Heart left ventricle (tissue), 16 donors: ENCODE data around the gene DUSP12. TPM values are rescaled to one million over a fixed set of nuclear protein-coding genes. Genes with fewer than 3 reads are reported as not detected.

Source experiments
- ATAC-seq, 4 donors: fragments of 200-7000 bp; cut with Tn5 transposase; one replicate each; pipeline ENCODE4 v1.9.1; 2020 to 2022; ENCODE audit warnings: moderate library complexity in 4 of 4, mild to moderate bottlenecking in 3 of 4, moderate number of reproducible peaks in 1 of 4
- DNase-seq, 5 donors: peaks; one replicate each; pipeline ENCODE4 v3.0.0-alpha.2; 2020
- H3K27ac ChIP-seq, 12 donors: fragments of 200-600 bp; sonication (generic) in 4 of 12; one replicate each; pipeline versions ENCODE4 v1.5.0 to v1.8.0; 2016 to 2022; ENCODE audit warnings: mild to moderate bottlenecking in 2 of 12
- H3K27me3 ChIP-seq, 9 donors: fragments of 200-600 bp; sonication (generic) in 2 of 9; one replicate each; pipeline versions ENCODE4 v1.5.1 to v1.8.0; 2016 to 2022; ENCODE audit warnings: mild to moderate bottlenecking in 3 of 9
- H3K36me3 ChIP-seq, 9 donors: fragments of 200-600 bp; sonication (generic) in 2 of 9; one replicate each; pipeline versions ENCODE4 v1.5.0 to v1.8.0; 2018 to 2022; ENCODE audit warnings: mild to moderate bottlenecking in 2 of 9
- H3K4me1 ChIP-seq, 12 donors: fragments of 200-600 bp; sonication (generic) in 4 of 12; one replicate each; pipeline versions ENCODE4 v1.5.0 to v1.8.0; 2016 to 2022; ENCODE audit warnings: mild to moderate bottlenecking in 3 of 12
- H3K4me3 ChIP-seq, 12 donors: fragments of 200-600 bp; sonication (generic) in 4 of 12; one replicate each; pipeline versions ENCODE4 v1.5.0 to v1.8.0; 2017 to 2022; ENCODE audit warnings: mild to moderate bottlenecking in 9 of 12, moderate library complexity in 4 of 12
- H3K9me3 ChIP-seq, 12 donors: fragments of 200-600 bp; sonication (generic) in 4 of 12; one replicate each; pipeline versions ENCODE4 v1.5.0 to v1.8.0; 2016 to 2022; ENCODE audit warnings: mild to moderate bottlenecking in 1 of 12
- CTCF ChIP-seq, 12 donors: fragments of 200-600 bp; sonication (generic) in 4 of 12; IDR thresholded peaks; one replicate each; pipeline versions ENCODE4 v1.5.0 to v1.8.0; 2018 to 2022; ENCODE audit warnings: antibody characterized with exemption in 12 of 12, mild to moderate bottlenecking in 5 of 12
- POLR2A ChIP-seq, 2 donors: fragments of 450-650 bp; IDR thresholded peaks; one replicate each; pipeline ENCODE4 v1.6.1; 2017; ENCODE audit warnings: antibody characterized with exemption in 2 of 2, mild to moderate bottlenecking in 2 of 2, moderate library complexity in 2 of 2
- WGBS, 4 donors: extraction: QIAGEN DNeasy Blood & Tissue Kit in 2 of 4; methylation state at CpG; one replicate each; pipeline versions ENCODE4 v1.1.5 to v1.1.7; 2013 to 2018; 5-methylcytosine and 5-hydroxymethylcytosine counted together
- intact Hi-C, 10 donors: fragments of 100-400 bp; cut with DNase I; formaldehyde crosslinking; loops; one replicate each; pipeline versions ENCODE4 v1.11.1 to v1.14.2; 2022
- polyA plus RNA-seq, 2 donors: library from polyadenylated mRNA; stranded (reverse); fragments of 200-250 nt; gene quantifications; one replicate each; pipeline ENCODE4 v1.2.3, GENCODE V29; 2013
- total RNA-seq, 9 donors: library from RNA; depleted of rRNA in 2 of 9; stranded (reverse); fragments of >200 nt in 2 of 9; fragmentation: NEBNext Ultra II Directional in 3 of 9; extraction: Animal tissue kit (Norgen Biotek cat#: 25700) in 3 of 9; gene quantifications; one replicate each; pipeline versions ENCODE4 v1.1.0 to v1.2.4, GENCODE V29; 2016 to 2023
- donor health status: ischemic (EF 13 %, LVEDD 7.1; RV severe dilation, severe dysfunction).
- donor health status: healthy with polysubstance abuse.
- donor health status: DM: no; HTN: yes; CAD: no.
- donor health status: DM: no; HTN: no; CAD: no.
- donor health status: ischemic (EF 25% LVEDD 6.9; RV normal size, moderate dysfunction).
- donor health status: ischemic (EF 25% LVEDD 5.7; RV mildly dilated, moderate dysfunction).
- donor health status: healthy.
- donor health status: DM: yes; HTN: yes; CAD: no.
- donor health status: ischemic (EF 35%, LVEDD 5.7; RV mildly dilated, moderate dysfunction).
- donor health status: nonischemic (EF 11% LVEDD 7.7; RV severe dilation, severe dysfunction).
- donor health status: DM: yes; HTN: yes; CAD: no.
- donor health status: PGD.
- donor health status: ischemic (EF 29% LVEDD 5.4; RV normal size, mild dysfunction).
- donor health status: nonischemic (EF 23%, LVEDD 6.1; RV moderate dilation, normal function).

The DUSP12 gene
- total and polyA plus RNA-seq, 11 donors: 5.2 to 18.1 (median 7.1) TPM

DNA sequence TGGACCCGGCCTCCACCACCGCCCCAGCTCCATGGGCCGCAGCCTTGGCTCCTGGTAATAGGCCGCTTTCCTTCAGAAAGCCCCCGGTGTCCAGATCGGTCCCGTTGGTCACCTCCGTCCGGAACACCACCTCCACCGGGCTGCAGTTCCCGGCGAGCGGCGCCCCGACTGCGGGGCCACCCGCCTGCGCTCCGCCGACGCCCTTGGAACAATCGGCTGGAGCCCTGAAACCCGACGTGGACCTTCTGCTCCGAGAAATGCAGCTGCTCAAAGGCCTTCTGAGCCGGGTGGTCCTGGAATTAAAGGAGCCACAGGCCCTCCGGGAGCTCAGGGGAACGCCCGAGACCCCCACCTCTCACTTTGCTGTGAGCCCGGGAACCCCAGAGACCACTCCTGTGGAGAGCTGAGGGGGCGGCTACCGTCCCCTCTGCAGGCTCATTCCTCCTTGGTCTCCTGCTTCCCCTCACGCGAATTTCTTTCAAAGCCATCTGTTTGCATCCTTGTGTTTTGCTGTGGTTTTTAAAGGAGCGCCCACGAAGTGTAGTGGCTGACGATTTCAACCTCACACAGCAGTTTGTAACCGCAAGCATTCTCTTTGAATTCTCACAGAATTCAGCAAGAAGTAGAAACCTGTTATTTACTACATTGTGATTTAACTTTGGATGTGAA lies 22.2 kb upstream of the DUSP12 start:
- peak in 1 of 5 donors; percentile 11 for DNase-seq
- TF ChIP-seq POLR2A (IDR thresholded peaks at IDR 0.05) (no peak), CTCF (IDR thresholded peaks at IDR 0.05) (no peak)
- H3K36me3 ChIP-seq: no peaks in the 10 kb centered on the region
- peak in 1 of 4 donors; percentile 21 for ATAC-seq
- peak overlapping the region; percentile 50 to 97 (median 80) for H3K4me3 ChIP-seq
- H3K9me3 ChIP-seq: no peaks in the 10 kb centered on the region
- H3K4me1 ChIP-seq: peaks cover 0 to 42% (median 5%) of the 10 kb centered on the region in 12 donors
- WGBS, 4 donors: 6 to 14% (median 9%) methylated on average over 16 to 38 of the region's 38 CpGs
- peaks cover 0 to 19% (median 0%) of the 10 kb centered on the region in 9 donors for H3K27me3 ChIP-seq
- intact Hi-C loops: loop anchor here in 1 of 10 donors (10.0 kb wide), 1 partner anchor 153 kb away; no protein-coding TSS in a partner anchor
- H3K27ac ChIP-seq: peak overlapping the region; percentile 65 to 95 (median 88)

DNA sequence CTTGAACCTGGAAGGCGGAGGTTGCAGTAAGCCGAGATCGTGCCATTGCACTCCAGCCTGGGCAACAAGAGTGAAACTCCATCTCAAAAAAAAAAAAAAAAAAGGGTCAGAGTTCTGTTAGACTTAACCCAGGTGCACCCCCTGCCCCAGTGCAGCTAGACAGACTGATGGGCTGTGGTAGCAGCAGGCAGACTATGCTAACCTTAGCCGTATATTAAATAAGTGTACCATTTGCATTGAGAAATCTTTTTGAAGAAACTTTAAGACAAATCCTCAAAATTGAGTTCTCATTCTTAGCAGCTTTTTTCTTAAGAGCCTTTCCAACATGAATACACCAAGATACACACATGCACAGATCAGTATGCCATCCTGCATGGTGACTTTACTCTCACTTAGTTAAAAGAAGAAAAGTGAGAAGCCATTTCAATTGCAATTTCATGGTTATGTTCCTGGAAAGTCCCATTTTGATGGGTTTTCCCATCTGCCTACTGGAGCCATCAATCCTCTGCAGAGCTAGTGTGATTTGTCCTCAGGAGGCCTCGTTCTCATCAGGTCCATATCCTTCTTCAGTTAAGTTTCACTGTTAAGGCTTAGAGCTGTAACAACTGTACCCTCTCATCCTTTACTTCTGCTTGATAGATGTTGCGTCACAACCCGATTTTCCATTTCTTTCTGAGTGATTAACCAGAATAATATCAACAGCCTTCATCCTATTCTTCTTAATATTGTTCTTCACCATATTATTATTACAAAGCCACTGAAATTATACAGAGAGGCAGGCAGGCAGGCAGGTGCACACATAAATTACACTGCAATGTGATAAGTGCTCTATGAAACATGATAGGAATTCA lies 21.0 kb upstream of the DUSP12 start:
- no peak for ATAC-seq
- TF ChIP-seq POLR2A (IDR thresholded peaks at IDR 0.05) (no peak), CTCF (IDR thresholded peaks at IDR 0.05) (no peak)
- no peak for DNase-seq
- Histone ChIP-seq H3K9me3 (no peaks in the 10 kb centered on the region), H3K27me3 (peaks cover 0 to 19% (median 0%) of the 10 kb centered on the region in 9 donors), H3K27ac (no peak overlapping the region), H3K36me3 (no peaks in the 10 kb centered on the region), H3K4me1 (peaks cover 0 to 46% (median 5%) of the 10 kb centered on the region in 12 donors), H3K4me3 (no peak overlapping the region)
- 73 to 92% (median 84%) methylated on average over 7 of the region's 7 CpGs for WGBS, 4 donors
- intact Hi-C loops: loop anchor here in 1 of 10 donors (10.0 kb wide), 1 partner anchor 154 kb away; no protein-coding TSS in a partner anchor

DNA sequence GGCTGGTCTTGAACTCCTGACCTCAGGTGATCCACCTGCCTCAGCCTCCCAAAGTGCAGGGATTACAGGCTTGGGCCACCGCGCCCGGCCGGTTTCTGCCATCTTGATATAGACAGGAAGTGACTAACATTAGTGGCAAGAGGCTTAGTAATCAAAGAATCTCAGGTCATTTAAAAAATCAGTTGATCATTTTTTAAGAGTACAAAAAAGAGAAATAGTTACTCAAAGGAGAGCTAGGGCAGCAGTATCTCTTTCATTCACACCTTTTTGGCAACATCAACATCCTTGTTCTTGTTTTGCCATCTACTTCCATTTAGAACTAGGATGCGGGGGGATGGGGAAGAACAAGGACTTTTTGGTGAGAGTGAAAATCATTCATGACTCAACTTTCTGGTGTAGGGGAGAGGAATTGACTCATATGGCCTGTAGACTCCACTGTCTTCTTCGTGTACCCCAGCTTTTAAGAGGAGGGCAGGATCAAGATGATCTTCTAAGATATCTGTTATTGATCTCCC lies 19.5 kb upstream of the DUSP12 start:
- TF ChIP-seq POLR2A (IDR thresholded peaks at IDR 0.05) (no peak), CTCF (IDR thresholded peaks at IDR 0.05) (no peak)
- H3K36me3 ChIP-seq: no peaks in the 10 kb centered on the region
- DNase-seq: no peak
- H3K27ac ChIP-seq: no peak overlapping the region
- peaks cover 0 to 6% (median 0%) of the 10 kb centered on the region in 9 donors for H3K27me3 ChIP-seq
- intact Hi-C loops: loop anchor here in 3 of 10 donors (5.0 to 10.0 kb wide), 2 partner anchors 48 to 245 kb away; no protein-coding TSS in a partner anchor
- no peaks in the 10 kb centered on the region for H3K9me3 ChIP-seq
- H3K4me1 ChIP-seq: peaks cover 0 to 52% (median 5%) of the 10 kb centered on the region in 12 donors
- 72 to 86% (median 78%) methylated on average over 6 of the region's 6 CpGs for WGBS, 4 donors
- no peak for ATAC-seq
- no peak overlapping the region for H3K4me3 ChIP-seq
